GM12891 (cell line): ENCODE measurements around the gene GLIPR1L1.

Experiments used
- DNase-seq: peaks from one replicate; pipeline ENCODE4 v3.0.0; 2011; ENCODE audit warnings: low spot score; ENCODE audit not compliant: insufficient read length
- FAIRE-seq: peaks from 2 replicates; lab custom pipeline; 2011; peaks lifted over from hg19 to GRCh38; lab: Jason Lieb, UNC
- PAX5 ChIP-seq: IDR thresholded peaks from 2 replicates; pipeline ENCODE4 v1.6.1; 2011; ENCODE audit warnings: low read length, moderate library complexity, mild to moderate bottlenecking; ENCODE audit not compliant: insufficient read depth, severe bottlenecking
- POLR2A ChIP-seq: IDR thresholded peaks from 2 replicates; pipeline ENCODE4 v1.6.1; 2011; ENCODE audit warnings: low read depth, low read length, control low read depth
- POLR2AphosphoS5 ChIP-seq: IDR thresholded peaks from 2 replicates; pipeline ENCODE4 v1.6.1; 2011; ENCODE audit warnings: low read depth, low read length, control low read depth
- POU2F2 ChIP-seq: IDR thresholded peaks from 2 replicates; pipeline ENCODE4 v1.6.1; 2011; ENCODE audit warnings: low read depth, mild to moderate bottlenecking, control low read depth, low read length, moderate library complexity
- SPI1 ChIP-seq: IDR thresholded peaks from 2 replicates; pipeline ENCODE4 v1.6.1; 2011; ENCODE audit warnings: low read depth, low read length, control low read depth
- TAF1 ChIP-seq: IDR thresholded peaks from 2 replicates; pipeline ENCODE4 v1.6.1; 2011; ENCODE audit warnings: low read depth, low read length, control low read depth

Gene GLIPR1L1

DNA sequence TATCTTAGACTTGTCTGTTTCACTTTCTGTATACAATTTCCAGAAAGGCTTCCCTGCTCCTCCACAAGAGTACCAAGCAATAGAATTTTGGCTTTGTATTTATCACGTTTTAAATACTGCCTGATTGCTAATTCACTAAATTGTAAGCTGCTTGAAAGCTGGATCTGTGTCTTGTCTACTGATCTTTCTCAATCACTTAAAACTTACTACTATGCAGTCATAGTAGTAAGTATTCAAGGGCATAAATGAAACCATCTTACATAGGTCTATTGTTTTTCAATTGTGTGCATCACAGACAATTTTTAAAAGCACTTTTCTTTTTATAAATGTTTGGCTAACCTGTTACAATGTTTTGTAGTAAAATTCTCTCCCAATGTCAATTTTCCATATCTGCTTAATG is 55.2 kb downstream of the GLIPR1L1 start:
- no peak for FAIRE-seq
- TF ChIP-seq SPI1: no peak
- no peak for TF ChIP-seq POLR2A
- no peak for TF ChIP-seq PAX5
- no peak for TF ChIP-seq POU2F2
- TF ChIP-seq TAF1: no peak
- no peak for TF ChIP-seq POLR2AphosphoS5
- DNase-seq: no peak

DNA sequence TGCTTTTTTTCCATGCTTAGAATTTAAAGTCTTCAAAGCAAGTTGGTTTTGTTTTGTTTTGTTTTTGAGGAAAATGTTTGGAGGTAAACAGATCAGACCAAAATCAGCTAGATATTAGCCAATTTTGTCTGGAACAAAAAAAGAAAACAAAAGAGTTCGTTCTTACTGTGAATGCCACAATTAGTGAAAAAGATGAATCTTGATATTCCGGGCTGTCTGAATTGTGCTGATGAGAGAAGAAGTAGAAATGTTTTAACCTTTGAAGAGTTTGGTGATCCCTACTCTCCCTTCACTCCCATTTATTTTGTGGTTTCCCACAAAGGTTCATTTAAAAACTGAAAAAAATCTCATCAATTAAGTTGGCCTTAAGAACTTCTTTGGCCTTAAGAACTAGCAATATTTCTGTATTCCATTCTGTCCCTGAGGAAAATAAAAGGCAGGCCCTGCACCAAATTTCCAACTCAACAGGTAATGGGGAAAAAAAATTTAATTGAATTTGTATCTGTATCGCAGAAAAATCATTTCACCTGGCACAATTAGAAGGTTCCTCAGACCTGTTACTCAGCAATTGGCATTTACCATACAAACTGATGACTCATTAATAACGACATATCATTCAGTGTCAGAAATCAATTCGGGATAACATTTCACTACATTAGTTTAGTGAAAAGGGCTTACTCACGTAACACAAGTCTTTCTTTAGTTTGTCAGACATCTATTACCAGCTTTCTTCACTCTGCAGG is 55.9 kb downstream of the GLIPR1L1 start:
- DNase-seq (no peak), FAIRE-seq (no peak)
- TF ChIP-seq TAF1 (no peak), SPI1 (no peak), POLR2AphosphoS5 (no peak), POLR2A (no peak), PAX5 (no peak), POU2F2 (no peak)

DNA sequence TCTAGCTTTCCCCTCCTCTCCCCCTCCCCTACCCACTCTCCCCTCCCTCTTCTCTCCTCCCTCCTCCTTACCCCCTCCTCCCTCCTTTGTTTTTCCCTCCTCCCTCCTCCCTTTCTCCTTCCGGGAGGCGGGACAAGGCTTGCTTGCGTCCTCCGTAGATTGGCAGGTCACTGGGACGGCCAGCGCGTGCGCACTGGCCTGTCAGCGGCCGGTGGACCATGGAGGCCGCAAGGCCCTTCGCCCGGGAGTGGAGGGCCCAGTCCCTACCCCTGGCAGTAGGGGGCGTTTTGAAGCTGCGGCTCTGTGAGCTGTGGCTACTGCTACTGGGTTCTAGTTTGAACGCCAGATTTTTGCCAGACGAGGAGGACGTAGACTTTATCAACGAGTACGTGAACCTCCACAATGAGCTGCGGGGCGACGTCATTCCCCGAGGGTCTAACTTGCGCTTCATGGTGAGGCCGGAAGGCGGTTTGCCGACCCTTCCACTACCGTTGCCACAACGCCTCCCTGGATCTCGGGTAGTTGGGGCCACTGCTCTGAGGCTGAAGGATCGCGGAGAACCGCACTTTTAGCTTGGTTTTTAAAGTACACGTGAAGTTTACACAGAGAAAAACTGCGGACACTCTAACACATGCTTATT is 56.5 kb downstream of the GLIPR1L1 start, which contains the start of gene GLIPR1L2:
Gene GLIPR1L2, plus strand, starts transcription at position 191 of the 640 bp plus-strand sequence. Its CDS starts 28 bp downstream, at position 219.
- TF ChIP-seq PAX5 (peak; percentile 71), POLR2A (0 out of 2 replicates have a peak, but pooled peaks have one; percentile 41), SPI1 (no peak), TAF1 (peak; percentile 51; the same call in 1 of the 2 replicates), POU2F2 (no peak), POLR2AphosphoS5 (peak; percentile 40; the same call in 1 of the 2 replicates)
- FAIRE-seq: peak; percentile 100
- DNase-seq: peak; percentile 50

DNA sequence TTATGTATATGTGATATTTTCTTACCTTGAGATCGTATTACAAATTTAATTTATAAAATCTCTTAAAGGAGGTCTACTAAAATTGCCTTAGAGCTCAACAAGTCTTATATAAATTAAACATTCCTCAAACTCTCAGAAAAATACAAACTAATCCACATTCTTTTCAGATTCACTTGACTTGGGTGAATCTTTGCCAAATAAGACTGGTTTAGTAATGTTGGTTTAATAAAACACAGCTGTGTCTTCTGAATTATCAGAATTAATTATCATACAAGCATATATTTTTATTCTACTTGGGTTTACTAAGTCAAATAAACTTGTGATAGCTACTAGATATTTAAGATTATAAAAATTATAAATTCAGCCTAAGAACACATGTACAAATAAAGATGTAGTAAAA is 69.8 kb downstream of the GLIPR1L1 start:
- no peak for FAIRE-seq
- TF ChIP-seq TAF1 (no peak), POU2F2 (no peak), SPI1 (no peak), PAX5 (no peak), POLR2AphosphoS5 (no peak), POLR2A (no peak)
- no peak for DNase-seq

DNA sequence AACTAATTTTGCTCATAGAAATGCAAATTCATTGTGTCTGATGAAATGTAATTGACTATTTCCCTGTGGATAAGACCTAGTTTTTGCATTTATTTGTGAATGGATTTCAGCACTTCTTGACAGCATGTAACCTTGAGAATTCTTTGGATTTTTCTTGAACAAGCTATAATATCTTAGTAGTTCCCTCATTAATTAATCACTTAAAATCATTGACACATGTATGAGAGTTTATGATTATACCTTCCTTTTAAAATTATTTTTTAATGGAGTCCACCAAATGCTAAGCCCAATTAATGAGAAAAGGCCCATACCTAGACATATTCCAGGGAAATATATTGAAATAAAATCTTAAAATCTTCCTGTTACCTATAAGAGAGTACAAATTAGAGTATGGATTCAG is 73.2 kb downstream of the GLIPR1L1 start:
- no peak for FAIRE-seq
- DNase-seq: no peak
- TF ChIP-seq TAF1 (no peak), PAX5 (no peak), POU2F2 (no peak), POLR2A (no peak), SPI1 (no peak), POLR2AphosphoS5 (no peak)

DNA sequence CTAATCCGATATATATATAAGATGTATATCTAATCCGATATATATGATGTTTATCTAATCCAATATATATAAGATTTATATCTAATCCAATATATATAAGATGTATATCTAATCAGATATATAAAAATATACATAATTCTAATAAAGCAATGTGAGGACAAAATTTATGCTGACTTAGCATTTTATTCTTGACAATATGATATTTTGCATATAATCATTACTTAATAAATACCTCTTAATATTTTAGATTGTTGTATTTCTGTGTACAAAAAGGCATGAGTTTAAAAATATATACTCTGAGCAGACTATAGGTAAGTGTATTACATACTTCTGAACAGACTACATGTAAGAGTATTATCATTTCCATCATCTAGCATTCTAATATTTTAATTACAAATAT is 75.4 kb downstream of the GLIPR1L1 start:
- TF ChIP-seq TAF1 (no peak), POLR2AphosphoS5 (no peak), PAX5 (no peak), POLR2A (no peak), POU2F2 (no peak), SPI1 (no peak)
- DNase-seq (no peak), FAIRE-seq (no peak)

DNA sequence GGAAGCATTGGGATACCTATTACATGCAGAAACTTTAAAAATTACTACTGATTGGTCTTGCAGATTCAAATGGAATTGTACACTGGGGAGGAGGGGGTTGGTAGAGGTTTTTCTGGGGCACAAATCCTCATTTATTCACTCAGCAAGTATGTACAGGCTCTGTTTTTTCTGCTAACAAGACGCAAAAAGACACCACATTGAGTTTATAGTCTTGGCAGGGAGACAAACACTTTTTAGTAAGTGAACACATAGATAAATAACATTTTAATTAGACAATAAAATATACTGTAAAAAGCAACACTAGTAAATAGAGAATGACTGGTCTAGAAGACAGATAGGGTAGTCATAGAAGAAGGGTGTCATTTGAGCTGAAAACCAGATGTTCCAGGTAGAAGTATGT is 80.2 kb downstream of the GLIPR1L1 start:
- TF ChIP-seq POU2F2 (no peak), POLR2AphosphoS5 (no peak), SPI1 (no peak), POLR2A (no peak)
- FAIRE-seq: no peak
- no peak for DNase-seq

DNA sequence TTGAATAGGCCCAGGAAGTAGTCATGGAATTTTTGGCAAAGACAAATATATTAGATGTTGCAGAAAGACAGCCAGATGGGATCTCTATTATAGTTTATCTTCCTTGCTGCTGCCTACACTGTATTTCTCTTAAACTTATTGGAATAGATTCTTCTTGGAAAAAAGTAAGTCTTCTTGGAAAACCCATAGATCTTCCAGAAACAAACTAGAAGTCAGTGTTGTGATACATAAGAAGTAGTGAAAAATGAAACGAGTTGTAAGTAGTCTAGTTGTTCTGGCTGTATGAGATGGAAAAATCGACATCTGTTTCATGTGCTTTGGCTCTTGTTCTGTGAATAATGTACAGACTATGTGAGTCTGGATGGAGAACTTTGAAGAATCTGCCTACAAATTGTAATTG is 85.4 kb downstream of the GLIPR1L1 start:
- FAIRE-seq: no peak
- no peak for DNase-seq
- no peak for TF ChIP-seq PAX5
- no peak for TF ChIP-seq SPI1
- TF ChIP-seq TAF1: no peak
- TF ChIP-seq POLR2AphosphoS5: no peak
- TF ChIP-seq POU2F2: no peak
